MM.1S (cell line): ENCODE data around the gene PLAAT3.
"Not testable (repeated sequence)": the region's sequence is repeated elsewhere in the genome, so short reads cannot be mapped to it uniquely, and the experiment has no call there.

Experiments used
- CTCF ChIP-seq: fragments of 300-600 bp; sonication (generic); IDR thresholded peaks from 2 replicates; pipeline ENCODE4 v1.5.1; 2016; ENCODE audit warnings: antibody characterized with exemption, low read length, mixed read lengths
- EZH2 ChIP-seq: fragments of 300-600 bp; sonication (generic); optimal IDR thresholded peaks from 2 replicates; pipeline ENCODE3; 2017; ENCODE audit warnings: low read depth, mild to moderate bottlenecking, antibody characterized with exemption, low read length, mixed read lengths
- EZH2phosphoT487 ChIP-seq: fragments of 300-600 bp; sonication (generic); IDR thresholded peaks from 2 replicates; pipeline ENCODE4 v1.6.1; 2018; ENCODE audit warnings: antibody characterized with exemption, low read length

- TF ChIP-seq EZH2, CTCF, EZH2phosphoT487: not testable (repeated sequence)
Measured at GRCh38 chr11:63638436-63638835, 24.2 kb upstream of the PLAAT3 start.
